ENCODE results near the gene SERPINA5.

The SERPINA5 gene

DNA sequence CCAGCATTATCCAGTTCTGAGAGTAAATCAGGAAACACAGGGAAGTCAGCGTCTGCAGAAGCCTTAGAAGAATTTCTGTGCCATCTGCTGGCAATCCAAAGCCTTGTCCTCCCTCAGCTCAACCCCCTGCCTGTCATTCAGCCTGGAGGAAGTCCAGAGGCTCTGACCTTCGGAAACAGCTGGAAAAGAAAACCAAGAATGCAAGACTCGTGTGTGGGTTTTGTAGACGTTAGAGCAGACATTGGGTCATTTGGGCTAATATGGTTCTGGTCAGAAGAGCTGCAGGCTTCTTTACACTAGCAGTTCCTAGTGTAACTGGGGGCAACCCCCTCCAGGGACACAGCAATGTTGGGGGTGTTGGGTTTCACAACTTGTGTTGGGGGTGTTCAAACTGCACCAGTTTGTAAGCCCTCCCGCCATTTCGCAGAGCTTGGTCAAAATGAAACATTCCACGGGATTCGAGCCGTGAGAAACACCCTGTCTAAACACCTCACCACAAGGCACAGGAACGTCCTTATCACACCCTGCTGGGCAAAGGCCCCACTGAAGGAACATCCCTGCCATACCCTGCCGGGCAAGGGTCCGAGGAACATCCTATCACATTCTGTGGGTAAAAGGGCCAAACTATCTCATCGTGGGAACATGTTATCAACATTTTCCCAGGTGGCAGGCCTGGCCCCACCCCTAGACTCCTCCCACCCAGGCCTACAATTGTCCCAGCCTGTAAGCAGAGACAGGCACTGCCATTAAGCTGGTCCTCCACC, 41.0 kb upstream of the SERPINA5 start:
- ChIA-PET CTCF (interaction anchor here (0.6 to 1.8 kb wide), 4 partner anchors 9 to 106 kb away, joined by 3 to 11 read pairs (median 5); no protein-coding TSS in a partner anchor), POLR2A (no interaction called here)
- TF ChIP-seq ZNF391 (tag by site-specific recombination; IDR thresholded peaks at IDR 0.05; ENCODE audit: borderline replicate concordance, low read depth), result no peak
- TF ChIP-seq, protein P1, sequence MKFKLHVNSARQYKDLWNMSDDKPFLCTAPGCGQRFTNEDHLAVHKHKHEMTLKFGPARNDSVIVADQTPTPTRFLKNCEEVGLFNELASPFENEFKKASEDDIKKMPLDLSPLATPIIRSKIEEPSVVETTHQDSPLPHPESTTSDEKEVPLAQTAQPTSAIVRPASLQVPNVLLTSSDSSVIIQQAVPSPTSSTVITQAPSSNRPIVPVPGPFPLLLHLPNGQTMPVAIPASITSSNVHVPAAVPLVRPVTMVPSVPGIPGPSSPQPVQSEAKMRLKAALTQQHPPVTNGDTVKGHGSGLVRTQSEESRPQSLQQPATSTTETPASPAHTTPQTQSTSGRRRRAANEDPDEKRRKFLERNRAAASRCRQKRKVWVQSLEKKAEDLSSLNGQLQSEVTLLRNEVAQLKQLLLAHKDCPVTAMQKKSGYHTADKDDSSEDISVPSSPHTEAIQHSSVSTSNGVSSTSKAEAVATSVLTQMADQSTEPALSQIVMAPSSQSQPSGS (tag by site-specific recombination; IDR thresholded peaks at IDR 0.05; ENCODE audit: low read depth), result no peak
- no peak for TF ChIP-seq ZNF404 (tag by site-specific recombination; IDR thresholded peaks at IDR 0.05)
- no peak for TF ChIP-seq ZNF138 (tag by site-specific recombination; IDR thresholded peaks at IDR 0.05; ENCODE audit: borderline replicate concordance)
- no peak for TF ChIP-seq ZNF514 (tag by site-specific recombination; IDR thresholded peaks at IDR 0.05)
- TF ChIP-seq, protein P2, sequence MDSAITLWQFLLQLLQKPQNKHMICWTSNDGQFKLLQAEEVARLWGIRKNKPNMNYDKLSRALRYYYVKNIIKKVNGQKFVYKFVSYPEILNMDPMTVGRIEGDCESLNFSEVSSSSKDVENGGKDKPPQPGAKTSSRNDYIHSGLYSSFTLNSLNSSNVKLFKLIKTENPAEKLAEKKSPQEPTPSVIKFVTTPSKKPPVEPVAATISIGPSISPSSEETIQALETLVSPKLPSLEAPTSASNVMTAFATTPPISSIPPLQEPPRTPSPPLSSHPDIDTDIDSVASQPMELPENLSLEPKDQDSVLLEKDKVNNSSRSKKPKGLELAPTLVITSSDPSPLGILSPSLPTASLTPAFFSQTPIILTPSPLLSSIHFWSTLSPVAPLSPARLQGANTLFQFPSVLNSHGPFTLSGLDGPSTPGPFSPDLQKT (IDR thresholded peaks at IDR 0.05; ENCODE audit: borderline replicate concordance, low read depth, low read length), result no peak
- no peak for TF ChIP-seq ZNF600 (tag by site-specific recombination; IDR thresholded peaks at IDR 0.05)
- no peak for TF ChIP-seq ZNF112 (tag by site-specific recombination; IDR thresholded peaks at IDR 0.05)
- no peak for TF ChIP-seq ZFP69B (tag by site-specific recombination; IDR thresholded peaks at IDR 0.05)
- no peak for TF ChIP-seq ZNF37A (tag by site-specific recombination; IDR thresholded peaks at IDR 0.05)
- no peak for TF ChIP-seq ZNF354C (tag by site-specific recombination; IDR thresholded peaks at IDR 0.05; ENCODE audit: borderline replicate concordance, low read depth)
- TF ChIP-seq ZNF324 (tag by site-specific recombination; IDR thresholded peaks at IDR 0.05), result no peak
- no peak for TF ChIP-seq OSR2 (tag by site-specific recombination; IDR thresholded peaks at IDR 0.05)
- TF ChIP-seq ZNF670 (tag by site-specific recombination; IDR thresholded peaks at IDR 0.05; ENCODE audit: low read depth), result no peak
- TF ChIP-seq ZNF175 (tag by site-specific recombination; IDR thresholded peaks at IDR 0.05), result no peak
- no peaks in the 10 kb centered on the region for H3K4me1 ChIP-seq (ENCODE audit: control insufficient read depth, insufficient read depth, low read length)
- no peaks in the 10 kb centered on the region for H3K9me3 ChIP-seq (ENCODE audit: control insufficient read depth, insufficient read depth, low read depth, low read length)
- no peak overlapping the region for H3K4me3 ChIP-seq (ENCODE audit: low read depth, low read length)
- H3K36me3 ChIP-seq (ENCODE audit: control insufficient read depth in 2 of 2, insufficient read depth in 1 of 2, low read length in 2 of 2), result no peaks in the 10 kb centered on the region
- H3K27ac ChIP-seq (ENCODE audit: extremely low read depth, low read depth, low read length), result no peak overlapping the region

DNA sequence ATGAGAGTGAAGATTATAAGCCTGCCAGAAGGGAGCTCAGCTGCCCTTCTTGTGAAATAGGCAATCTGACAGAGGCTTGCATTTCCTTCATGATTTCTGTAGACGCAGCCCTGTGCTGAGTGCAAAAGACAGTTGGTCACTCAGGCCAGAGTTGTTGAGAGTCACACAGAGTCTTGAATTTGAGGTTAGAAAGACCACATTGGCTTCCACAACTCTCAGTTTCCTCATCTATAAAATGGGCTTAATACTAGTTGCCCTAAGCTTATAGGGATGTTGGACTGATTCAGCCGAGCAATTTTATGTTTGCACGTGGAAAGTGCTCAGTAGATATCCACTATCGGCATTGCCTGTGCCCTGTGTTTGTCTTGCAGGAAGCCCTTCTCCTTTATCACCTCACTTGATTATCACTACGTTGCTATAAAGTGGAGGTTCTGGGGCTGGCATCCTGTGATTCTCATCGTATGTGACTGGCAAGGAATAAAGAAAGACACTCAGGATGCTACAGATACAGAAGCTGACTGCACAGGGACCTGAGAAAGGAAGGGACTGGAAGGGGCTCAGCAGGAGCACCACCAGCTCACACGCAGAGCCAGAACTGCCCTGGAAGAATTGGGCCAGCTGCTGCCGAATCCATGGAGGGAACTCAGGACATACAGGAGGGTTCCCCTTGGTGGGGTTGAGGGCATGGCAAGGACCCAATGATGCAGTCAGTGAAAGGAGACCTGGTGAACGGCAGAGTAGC, 39.8 kb upstream of the SERPINA5 start:
- CTCF ChIA-PET, result interaction anchor here (0.5 to 1.8 kb wide), 4 partner anchors 9 to 921 kb away, joined by 4 to 6 read pairs (median 6); no protein-coding TSS in a partner anchor
- Histone ChIP-seq H3K4me1 (ENCODE audit: control insufficient read depth, insufficient read depth, low read length) (no peaks in the 10 kb centered on the region), H3K9me3 (ENCODE audit: control insufficient read depth, insufficient read depth, low read depth, low read length) (no peaks in the 10 kb centered on the region), H3K27ac (ENCODE audit: extremely low read depth, low read depth, low read length) (no peak overlapping the region), H3K36me3 (ENCODE audit: control insufficient read depth in 2 of 2, insufficient read depth in 1 of 2, low read length in 2 of 2) (no peaks in the 10 kb centered on the region), H3K4me3 (ENCODE audit: low read depth, low read length) (no peak overlapping the region)
- no peak for TF ChIP-seq ZNF148 (tag by site-specific recombination; IDR thresholded peaks at IDR 0.05; ENCODE audit: borderline replicate concordance)
- no peak for TF ChIP-seq ZNF184 (tag by site-specific recombination; IDR thresholded peaks at IDR 0.05)
- TF ChIP-seq, protein P1 (tag by site-specific recombination; IDR thresholded peaks at IDR 0.05; ENCODE audit: low read depth), result no peak
- POLR2A ChIA-PET, result no interaction called here

All from HEK293 (cell line).